GM12873 (cell line): ENCODE results near the gene NF1.

Experiments
- CTCF ChIP-seq: IDR thresholded peaks from 2 replicates; pipeline ENCODE4 v1.5.1; 2012; ENCODE audit warnings: low read depth, mild to moderate bottlenecking, moderate library complexity, low read length, control low read depth; ENCODE audit not compliant: insufficient read depth; ENCODE audit errors: missing control alignments

The NF1 gene

GRCh38 chr17:31236137-31236536 lies 141.4 kb downstream of the NF1 start:
- TF ChIP-seq CTCF = no peak

- TF ChIP-seq CTCF = no peak
These were observed 141.9 kb downstream of the NF1 start for GRCh38 chr17:31236712-31237111.

GRCh38 chr17:31241116-31241515 lies 146.3 kb downstream of the NF1 start:
- TF ChIP-seq CTCF = no peak

- TF ChIP-seq CTCF = no peak
These were observed 154.4 kb downstream of the NF1 start for GRCh38 chr17:31248986-31249834.

- TF ChIP-seq CTCF = no peak
These were observed 155.0 kb downstream of the NF1 start for GRCh38 chr17:31249835-31250141.

GRCh38 chr17:31250229-31250628 lies 155.5 kb downstream of the NF1 start:
- TF ChIP-seq CTCF = no peak

- TF ChIP-seq CTCF = no peak
These were observed 156.6 kb downstream of the NF1 start for GRCh38 chr17:31251105-31251969.
